NK-92 treated with Interleukin-12 subunit alpha and Interleukin-12 subunit beta, amount 100 ng/mL, for 24 hours (cell line): ENCODE results near the gene TCF3.

Source experiments
- DNase-seq: peaks from one replicate; lab custom pipeline; 2025; lab: John Stamatoyannopoulos, UW

TCF3 gene

DNA sequence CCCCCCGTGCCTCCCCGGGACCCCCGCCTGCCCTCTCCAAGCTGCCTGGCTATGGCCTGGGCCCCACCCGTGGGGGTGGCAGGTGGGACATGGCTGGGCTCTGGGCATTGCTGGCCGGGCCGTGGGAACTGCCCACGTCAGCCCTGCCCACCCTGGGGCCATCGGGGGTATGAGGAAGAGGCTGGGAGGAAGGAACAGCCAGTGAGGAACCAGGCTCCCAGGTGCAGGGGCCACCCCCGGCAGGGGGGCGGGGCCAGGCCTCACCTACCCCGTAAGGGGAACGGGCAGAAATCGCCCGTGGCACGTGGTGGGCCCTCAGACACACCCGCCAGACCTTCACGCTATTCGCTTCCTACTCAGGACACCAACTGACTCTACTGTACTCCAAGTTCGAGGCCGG, 22.4 kb downstream of the TCF3 start:
- no peak for DNase-seq

DNA sequence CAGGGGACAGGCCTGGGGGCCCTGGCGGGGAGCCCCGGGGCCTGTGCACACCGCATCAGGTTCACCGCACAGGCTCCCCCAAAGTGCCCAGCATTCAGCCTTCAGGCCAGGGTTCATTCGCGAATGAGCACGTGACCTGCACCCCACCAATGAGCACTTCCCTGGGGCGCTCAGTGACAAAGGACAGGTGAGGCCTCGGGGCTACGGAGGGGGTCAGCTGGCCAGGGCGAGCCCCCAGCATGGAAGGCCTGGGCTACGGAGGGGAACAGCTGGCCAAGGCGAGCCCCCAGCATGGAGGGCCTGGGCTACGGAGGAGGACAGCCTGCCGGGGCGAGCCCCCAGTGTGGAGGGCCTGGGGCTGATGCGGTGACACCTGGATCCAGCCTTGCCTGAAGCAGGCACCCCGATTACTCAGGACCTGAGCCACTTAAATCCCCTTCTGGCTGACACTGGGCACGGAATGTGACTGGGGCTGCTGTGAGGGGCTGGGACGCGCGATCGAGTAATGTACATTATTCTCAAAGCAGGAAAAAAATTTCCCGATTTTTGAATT, 23.1 kb downstream of the TCF3 start:
- no peak for DNase-seq

DNA sequence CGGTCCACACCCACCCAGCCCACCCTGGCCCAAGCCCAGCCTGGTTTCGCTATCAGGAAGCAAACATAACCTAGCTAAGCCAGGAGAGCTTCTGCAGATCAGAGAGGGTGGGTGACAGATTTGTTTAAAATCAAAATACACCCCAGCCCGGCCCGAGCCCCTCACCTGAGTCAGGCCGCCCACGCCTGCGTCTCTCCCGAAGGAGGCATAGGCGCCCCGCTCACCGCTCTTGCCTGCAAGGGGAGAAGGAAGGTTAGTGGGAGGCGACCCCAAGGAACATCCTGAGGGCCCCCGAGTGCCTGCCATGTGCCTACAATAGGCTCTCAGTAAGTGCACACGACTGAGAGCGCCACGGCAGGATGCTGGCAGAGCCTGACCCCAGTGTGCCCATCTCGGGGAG, 25.2 kb downstream of the TCF3 start:
- DNase-seq: no peak

DNA sequence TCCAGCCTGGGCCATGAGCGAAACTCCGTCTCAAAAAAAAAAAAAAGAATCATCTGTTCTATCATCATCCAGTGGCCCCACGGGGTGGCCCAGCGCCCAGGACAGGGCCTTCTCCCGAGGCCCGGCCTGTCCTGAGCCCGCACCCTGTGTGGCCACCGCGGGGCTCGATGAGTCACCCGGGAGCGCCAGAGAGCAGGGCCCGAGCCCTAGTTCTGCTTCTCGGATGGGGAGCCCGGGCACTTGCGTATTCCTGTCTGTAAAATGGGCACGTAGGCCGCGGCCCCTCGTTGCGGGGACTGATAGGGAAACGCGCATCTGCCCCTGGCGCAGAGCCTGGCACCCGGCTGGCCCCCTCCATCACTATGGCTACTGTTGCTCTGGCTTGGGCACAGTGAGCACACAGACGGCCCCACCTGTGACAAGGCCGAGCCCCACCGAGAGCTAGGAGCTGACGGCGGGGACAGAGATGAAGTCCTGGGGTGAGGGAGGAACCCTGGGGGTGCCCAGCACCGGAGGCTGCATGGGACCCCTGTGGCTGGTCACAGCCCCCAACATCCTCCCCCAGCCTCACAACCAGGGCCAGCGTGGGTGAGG, 25.9 kb downstream of the TCF3 start:
- no peak for DNase-seq

DNA sequence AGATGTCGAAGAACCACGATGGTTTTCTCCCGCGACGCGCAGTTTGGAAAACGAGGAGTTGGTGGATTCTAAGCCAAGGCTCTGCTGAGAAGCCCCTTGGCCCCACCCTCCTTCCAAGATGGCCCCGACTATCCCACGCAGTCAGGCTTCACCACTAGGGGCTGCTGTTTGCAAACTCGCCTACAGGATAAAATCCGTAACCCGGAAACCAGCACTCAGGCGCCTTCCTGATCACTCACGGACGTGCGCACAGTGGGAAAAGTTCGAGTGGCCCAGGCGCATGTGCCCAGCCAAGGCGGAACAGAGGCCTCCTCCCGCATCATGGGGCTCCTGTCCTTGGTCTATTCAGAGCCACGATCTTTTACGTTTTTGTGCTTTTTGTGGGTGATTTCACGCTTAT, 28.0 kb downstream of the TCF3 start:
- DNase-seq: no peak

DNA sequence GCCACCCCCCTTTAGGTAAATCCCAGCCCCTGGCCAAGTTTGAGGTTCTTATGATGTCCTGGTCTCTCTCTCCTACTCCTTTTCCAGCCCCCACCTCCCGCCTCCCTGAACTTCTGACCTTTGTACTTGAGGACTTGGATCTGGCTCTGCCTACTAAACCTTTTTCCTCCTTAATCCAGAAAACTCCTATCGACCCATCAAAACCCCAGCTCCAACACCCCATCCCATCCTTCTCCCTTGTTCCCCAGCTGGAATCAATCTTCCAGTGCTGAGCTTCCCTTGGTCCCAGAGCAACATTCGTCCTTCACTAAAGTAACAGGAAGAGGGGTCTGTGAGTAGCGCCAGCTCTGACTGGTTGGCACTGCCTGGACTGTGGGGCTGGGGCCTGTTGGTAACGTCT, 29.9 kb downstream of the TCF3 start:
- DNase-seq: no peak

DNA sequence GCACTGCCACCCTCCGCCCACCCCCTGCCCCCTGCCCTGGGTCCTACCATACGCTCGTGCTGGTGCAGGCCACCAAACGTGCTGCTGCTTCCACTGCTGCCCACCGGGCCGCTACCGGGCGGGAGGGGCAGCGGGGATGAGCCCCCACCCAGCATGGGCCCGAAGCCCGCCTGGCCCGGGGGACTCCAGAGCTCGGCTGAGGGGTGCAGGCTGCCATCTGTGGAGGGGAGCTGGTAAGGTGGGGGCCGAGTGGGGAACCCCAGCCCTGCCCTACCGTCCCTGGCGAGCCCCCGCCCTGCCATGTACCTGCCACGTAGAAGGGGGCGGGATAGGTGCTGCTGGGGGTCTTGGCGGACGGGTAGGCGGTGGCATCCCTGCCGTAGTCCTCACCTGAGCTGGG, 30.4 kb downstream of the TCF3 start:
- DNase-seq: no peak

DNA sequence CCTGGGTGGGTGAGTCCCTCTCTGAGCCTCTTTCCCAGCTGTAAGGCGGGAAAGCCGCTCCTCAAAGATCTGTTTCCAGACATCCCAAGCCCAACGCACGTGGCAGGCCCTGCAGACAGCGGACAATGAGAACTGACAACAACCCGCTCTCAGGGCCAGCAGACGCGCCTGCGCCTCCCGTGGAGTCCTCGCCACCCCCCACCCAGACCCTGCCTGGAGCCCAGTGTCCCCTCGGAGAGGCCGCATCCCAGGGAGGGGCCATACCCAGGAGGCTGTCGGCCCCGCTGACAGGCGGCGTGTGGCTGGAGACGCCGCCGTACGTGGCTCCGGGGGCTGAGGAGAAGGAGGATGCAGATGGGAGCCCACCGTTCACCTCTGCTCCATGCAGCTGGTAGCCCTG, 30.8 kb downstream of the TCF3 start:
- DNase-seq: no peak

DNA sequence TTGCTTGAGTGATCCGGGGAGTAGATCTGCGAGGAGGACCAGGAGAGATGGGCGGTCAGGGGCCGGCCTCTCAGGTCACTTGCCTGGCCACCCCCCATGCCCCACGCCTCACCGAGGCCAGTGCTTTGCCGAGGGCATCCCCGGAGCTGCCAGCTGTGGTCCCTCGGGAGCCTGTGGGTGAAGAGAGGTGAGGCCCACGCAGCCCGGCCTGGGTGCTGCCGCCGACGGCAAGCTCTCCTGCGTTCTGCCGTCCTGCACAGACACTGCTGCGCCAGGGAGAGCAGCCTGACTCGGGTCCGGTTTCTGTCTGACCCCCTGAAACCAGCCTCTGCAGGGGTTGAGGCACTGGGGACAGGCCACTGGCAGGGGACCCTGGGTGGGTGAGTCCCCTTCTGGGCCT, 31.4 kb downstream of the TCF3 start:
- DNase-seq: no peak

DNA sequence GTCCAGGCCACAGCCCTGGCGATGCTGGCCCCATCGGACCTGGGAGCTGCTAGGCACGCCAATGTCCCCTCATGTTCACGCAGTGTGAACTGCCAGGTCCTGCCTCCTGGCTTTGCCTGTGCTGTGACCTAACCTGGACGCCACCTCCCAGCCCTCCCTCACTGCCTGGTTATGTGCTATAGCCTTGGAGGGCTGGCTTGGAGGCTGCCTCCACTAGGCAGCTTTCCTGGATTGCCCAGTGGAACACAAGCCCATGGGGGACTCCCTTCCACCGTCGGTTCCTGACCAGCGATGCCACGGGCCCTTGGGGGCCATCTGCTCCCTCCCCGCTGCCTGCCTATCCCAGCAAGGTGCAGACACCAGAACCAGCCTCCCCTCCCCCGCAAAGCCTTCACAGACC, 31.9 kb downstream of the TCF3 start:
- DNase-seq: no peak

DNA sequence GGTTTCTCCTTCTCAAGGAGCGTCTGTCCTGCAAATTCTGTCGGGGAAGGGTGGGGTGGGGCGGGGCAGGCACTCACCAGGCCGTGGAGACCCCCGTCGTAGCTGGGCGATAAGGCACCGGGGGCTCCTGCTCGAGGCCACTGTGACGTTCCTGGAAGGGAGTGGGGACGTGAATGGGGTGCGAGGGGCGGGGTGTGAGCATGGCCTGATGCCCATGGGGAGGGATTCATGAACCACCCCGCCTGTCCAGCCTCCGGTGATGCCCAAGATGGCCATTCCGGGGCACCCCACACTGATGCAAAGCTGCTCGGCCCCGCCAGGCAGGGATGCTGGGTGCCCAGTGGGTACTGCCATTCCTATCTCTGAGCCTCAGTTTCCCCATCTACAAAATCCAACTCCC, 32.7 kb downstream of the TCF3 start:
- DNase-seq: no peak

DNA sequence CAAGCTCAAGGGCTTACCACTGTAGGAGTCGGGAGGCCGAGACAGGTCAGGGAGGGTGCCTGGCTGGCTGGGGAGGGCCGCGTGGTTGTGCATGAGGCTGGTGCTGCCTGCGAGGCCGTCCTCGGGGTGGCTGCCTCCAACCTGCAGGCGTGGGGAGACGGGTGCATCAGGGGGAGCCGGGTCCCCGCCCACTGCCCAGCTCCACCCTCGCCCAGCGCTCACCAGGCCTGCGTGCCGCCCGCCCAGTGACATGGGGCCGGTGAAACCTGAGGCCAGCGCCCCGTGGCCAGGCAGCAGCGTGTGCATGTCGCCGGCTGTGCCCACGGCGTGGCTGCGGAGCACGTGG, 33.3 kb downstream of the TCF3 start:
- no peak for DNase-seq

DNA sequence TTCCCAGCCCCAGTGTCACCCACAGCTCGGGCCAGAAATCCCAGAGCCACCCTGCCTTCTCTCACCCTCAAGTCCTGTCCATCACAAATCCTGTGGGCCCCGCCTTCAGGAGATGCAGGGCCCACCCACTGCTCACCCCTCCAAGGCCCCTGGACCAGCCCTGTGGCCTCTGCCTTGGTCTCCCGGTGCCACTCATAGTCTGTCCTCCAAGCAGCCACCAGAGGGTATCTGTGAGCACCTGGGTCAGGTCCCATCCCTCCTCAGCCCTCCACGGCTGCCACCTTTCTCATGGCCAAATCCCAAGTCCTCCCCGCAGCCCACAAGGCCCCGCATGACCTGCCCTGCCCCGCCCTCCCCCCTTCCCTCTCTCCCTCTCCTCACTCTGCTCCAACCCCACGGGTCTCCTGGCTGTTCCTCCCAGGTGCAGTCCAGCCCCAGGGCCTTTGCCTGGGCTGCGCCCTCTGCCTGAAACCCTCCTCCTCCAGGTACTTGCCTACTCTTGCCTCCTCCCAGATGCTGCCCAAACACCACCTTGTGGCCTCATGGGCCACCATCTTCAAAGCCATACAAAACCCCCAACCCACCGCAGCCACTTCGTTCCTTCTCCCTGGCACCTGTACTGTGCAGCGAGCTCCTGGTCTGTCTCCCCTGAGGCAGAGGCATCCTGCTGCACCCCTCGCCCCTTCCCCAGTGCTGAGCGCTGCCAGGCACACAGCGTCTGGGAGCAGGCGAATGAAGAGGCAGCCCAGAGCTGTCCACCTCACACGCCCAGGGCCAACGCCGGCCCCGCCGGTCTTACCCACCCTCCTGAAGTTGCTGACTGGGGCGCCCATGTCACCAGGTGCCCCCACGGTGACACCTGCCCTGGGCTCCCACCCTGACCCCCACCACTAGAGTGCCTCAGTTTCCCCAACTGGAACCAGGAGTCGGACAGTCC, 34.0 kb downstream of the TCF3 start:
- no peak for DNase-seq

DNA sequence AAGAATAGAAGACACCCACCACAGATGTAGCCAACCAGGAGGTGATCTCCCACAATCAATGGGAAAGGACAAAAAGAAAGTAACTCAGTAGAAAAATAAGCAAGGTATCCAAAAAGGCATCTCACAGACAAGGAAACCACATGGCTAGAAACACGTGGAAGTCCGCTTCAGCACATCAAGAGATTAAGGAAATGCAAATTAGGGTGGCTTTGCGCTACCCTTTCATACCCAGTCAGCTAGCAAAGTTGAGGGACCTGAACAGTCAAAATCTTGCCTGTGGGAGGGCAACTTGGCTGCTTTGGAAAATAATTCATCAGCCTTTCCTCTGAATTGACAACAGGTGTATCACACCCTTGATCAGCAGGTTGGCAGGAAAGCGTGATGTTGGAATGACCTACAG, 35.5 kb downstream of the TCF3 start:
- DNase-seq: no peak

DNA sequence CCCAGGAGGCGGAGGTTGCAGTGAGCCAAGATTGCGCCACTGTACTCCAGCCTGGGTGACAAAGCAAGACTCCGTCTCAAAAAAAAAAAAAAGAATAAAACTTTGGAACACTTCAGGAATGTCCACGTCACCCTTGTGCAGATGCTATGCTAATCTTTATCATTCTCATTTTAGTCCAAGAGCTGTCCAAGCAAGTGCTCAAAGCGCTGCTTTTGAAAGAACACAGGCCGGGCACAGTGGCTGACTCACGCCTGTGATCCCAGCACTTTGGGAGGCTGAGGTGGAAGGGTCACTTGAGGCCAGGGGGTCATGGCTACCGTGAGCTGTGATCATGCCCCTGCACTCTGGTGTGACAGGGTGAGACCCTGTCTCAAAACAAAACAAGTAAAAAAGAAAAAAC, 36.0 kb downstream of the TCF3 start:
- no peak for DNase-seq

DNA sequence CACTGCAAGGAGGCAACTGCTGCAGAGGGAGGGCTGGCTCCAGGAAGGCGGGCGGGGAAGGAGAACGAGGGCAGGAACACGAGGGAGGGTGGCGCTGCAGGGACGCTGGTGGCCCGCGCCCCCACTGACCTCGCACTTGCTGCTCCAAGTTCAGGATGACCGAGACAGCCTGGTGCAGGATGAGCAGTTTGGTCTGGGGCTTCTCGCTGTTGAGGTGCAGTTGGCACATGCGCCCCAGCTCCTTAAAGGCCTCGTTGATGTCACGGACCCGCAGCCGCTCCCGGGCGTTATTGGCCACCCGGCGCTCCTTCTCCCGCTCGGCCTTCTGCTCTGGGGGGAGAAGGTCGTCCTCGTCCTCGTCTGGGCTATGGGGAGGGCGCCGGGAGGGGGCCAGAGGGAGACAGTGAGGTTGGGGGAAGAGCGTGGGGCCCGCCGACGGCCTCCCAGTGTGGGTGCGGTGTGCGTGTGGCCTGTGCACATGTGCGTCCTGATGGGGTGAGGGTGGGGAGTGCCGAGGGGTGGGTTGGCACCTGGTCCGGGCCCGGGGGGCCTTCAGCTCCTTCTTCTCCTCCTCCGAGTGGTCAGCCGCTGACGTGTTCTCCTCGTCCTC, 37.2 kb downstream of the TCF3 start:
- DNase-seq: no peak

DNA sequence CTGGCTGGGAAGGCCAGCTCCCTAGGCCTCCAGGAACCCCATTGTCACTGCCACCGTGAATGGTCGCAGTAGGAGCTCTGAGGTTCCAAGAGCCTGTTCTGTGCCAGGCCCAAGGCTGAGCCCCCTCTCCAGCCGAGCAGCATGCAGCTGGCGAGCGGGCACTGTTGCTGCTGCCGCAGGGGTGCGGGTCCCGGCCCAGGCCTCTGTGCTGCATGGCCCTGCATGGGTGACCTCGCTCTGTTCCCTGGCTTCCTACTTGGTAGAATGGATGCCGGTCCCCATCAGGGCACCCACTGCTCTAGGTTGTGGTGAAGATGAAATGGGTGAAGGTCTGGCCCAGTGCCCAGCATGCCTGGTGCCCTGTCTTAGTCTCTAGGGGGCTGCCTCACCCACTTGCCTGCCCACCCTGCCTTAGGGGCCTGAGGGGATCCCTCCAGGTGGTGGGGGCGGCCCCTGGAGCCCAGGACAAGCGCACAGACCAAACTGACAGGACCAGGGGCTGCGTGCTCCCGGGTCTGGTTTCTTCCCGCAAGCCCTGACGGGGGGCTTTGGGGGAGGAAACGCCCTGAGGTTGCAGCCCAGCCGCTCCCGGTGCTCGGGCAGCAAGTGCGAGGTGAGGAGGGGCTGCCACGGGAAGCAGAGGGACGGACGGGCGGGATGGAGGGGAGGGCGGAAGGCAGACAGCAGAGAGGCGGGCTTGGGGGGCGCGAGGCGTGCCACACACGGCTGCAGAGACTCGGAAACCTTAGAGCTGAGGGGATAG, 38.4 kb downstream of the TCF3 start:
- DNase-seq: no peak

DNA sequence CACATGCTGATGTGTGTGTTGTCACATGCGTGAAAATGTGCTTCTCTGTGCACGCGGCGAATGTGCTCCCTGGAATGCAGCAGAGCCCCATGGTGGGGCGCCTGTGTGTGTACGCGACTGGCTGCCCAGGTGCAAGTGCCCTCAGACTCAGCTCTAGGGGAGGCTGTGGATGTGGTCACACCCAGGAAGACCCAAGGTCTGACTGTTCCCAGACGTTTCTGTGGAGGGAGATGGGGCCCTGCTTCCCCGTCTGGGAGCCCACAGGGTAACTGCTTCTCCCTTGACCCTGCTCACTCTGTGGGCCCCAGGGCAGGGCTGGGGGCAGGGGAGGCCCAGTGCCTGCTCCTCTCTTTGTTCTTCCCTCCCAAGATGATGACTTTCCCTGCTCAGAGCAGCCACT, 39.3 kb downstream of the TCF3 start:
- no peak for DNase-seq

DNA sequence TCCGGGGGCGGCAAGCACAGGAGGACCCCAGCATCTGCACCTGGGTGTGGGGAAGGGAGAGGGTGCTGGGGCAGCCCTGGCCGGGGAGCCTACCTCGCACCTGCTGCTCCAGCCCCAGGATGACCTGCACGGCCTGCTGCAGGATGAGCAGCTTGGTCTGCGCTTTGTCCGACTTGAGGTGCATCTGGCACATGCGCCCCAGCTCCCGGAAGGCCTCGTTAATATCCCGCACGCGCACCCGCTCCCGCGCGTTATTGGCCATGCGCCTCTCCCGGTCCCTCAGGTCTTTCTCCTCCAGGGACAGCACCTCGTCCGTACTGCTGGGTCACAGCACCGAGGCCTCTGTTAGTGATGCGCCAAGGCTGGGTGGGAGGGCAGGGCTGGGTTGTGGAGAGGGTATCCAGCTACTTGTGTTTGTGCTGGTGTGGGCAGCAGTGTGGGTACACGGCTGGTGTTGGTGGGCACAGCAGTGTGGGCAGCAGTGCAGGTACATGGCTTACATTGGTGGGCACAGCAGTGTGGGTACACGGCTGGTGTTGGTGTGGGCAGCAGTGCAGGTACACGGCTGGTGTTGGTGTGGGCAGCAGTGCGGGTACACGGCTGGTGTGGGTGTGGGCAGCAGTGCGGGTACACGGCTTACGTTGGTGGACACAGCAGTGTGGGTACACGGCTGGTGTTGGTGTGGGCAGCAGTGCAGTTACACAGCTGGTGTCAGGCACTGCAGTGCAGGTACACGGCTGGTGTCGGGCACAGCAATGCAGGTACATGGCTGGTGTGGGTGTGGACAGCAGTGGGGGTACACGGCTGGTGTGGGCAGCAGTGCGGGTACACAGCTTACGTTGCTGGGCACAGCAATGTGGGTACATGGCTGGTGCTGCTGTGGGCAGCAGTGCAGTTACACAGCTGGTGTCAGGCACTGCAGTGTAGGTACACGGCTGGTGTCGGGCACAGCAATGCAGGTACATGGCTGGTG, 40.0 kb downstream of the TCF3 start:
- DNase-seq: no peak

DNA sequence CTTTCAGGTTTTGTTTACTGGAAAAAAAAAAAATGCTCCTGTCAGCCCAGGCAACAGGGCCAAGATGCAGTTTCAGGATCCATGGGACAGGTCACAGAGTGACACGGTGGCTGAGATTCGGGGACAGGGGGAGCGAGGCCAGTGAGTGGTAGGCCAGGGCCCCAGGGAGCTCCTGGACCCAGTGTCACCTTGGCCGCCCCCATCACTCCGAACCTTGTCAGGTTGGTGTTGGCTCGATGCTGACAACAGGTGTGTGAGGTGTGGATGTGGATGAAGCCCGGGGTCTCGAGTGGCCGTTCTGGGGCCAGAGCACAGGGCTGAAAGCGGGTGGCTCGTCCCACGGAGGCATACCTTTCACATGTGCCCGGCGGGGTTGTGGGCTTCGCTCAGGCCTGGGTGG, 41.1 kb downstream of the TCF3 start:
- DNase-seq: no peak

DNA sequence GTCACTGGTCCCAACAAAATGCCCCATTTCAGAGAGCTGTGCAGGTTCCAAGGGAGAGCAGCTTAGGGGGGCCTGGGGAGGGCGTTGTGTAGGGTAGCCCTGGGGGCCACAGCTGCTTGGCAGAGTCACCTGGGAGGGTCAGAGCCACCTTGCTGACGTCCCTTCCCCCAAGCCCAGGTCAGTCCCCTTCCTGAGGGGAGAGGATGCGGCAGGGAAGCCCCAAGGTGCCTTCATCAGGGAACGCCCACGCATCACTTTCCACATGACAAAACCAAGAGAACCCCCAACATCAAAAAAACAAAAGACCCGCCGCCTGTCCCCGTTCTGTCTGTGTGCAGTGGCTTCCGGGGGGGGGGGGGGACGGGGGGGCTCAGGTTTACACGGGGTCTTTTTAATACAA, 41.8 kb downstream of the TCF3 start:
- DNase-seq: no peak
